ENCODE results near the gene WDR64.

Gene WDR64

GRCh38 chr1:241707442-241707841, 55.4 kb downstream of the WDR64 start:
- Mint-ChIP-seq H3K27me3 (peaks cover 4% of the 10 kb centered on the region), H3K4me3 (no peak overlapping the region)
- intact Hi-C loops (cut with micrococcal nuclease): no loop called here

GRCh38 chr1:241711326-241711725, 59.2 kb downstream of the WDR64 start:
- Mint-ChIP-seq H3K4me1 (ENCODE audit: low read depth) (peaks cover 11% of the 10 kb centered on the region), H3K27me3 (peaks cover 15% of the 10 kb centered on the region), H3K27ac (no peak overlapping the region), H3K4me3 (no peak overlapping the region), H3K9me3 (no peaks in the 10 kb centered on the region), H3K36me3 (ENCODE audit: low read depth) (no peaks in the 10 kb centered on the region)
- intact Hi-C loops (cut with micrococcal nuclease): no loop called here

More at GRCh38 chr1:241707442-241707841, 55.4 kb downstream of the WDR64 start:
- no peaks in the 10 kb centered on the region for H3K4me1 Mint-ChIP-seq (ENCODE audit: low read depth)
- peaks cover 14% of the 10 kb centered on the region for H3K9me3 Mint-ChIP-seq
- H3K27ac Mint-ChIP-seq: no peak overlapping the region
- H3K36me3 Mint-ChIP-seq (ENCODE audit: low read depth): no peaks in the 10 kb centered on the region

GRCh38 chr1:241713316-241713715, 61.2 kb downstream of the WDR64 start:
- Mint-ChIP-seq H3K36me3 (ENCODE audit: low read depth) (no peaks in the 10 kb centered on the region), H3K4me1 (ENCODE audit: low read depth) (peaks cover 11% of the 10 kb centered on the region), H3K27ac (no peak overlapping the region), H3K4me3 (no peak overlapping the region), H3K27me3 (peaks cover 17% of the 10 kb centered on the region), H3K9me3 (no peaks in the 10 kb centered on the region)
- intact Hi-C loops (cut with micrococcal nuclease): no loop called here

GRCh38 chr1:241714321-241715218, 62.5 kb downstream of the WDR64 start:
- H3K9me3 Mint-ChIP-seq: no peaks in the 10 kb centered on the region
- H3K27ac Mint-ChIP-seq: no peak overlapping the region
- no peak overlapping the region for H3K4me3 Mint-ChIP-seq
- intact Hi-C loops (cut with micrococcal nuclease): no loop called here
- no peaks in the 10 kb centered on the region for H3K36me3 Mint-ChIP-seq (ENCODE audit: low read depth)
- peaks cover 11% of the 10 kb centered on the region for H3K4me1 Mint-ChIP-seq (ENCODE audit: low read depth)
- peaks cover 17% of the 10 kb centered on the region for H3K27me3 Mint-ChIP-seq

- intact Hi-C loops (cut with micrococcal nuclease): no loop called here
- Mint-ChIP-seq H3K27me3 (peaks cover 19% of the 10 kb centered on the region), H3K4me1 (ENCODE audit: low read depth) (peaks cover 11% of the 10 kb centered on the region), H3K27ac (no peak overlapping the region), H3K4me3 (no peak overlapping the region), H3K9me3 (no peaks in the 10 kb centered on the region), H3K36me3 (ENCODE audit: low read depth) (no peaks in the 10 kb centered on the region)
Measured at GRCh38 chr1:241715435-241715834, 63.4 kb downstream of the WDR64 start.

GRCh38 chr1:241715956-241716355, 63.9 kb downstream of the WDR64 start:
- no peaks in the 10 kb centered on the region for H3K9me3 Mint-ChIP-seq
- H3K27me3 Mint-ChIP-seq: peaks cover 16% of the 10 kb centered on the region
- H3K36me3 Mint-ChIP-seq (ENCODE audit: low read depth): no peaks in the 10 kb centered on the region
- H3K4me3 Mint-ChIP-seq: no peak overlapping the region
- no peak overlapping the region for H3K27ac Mint-ChIP-seq
- intact Hi-C loops (cut with micrococcal nuclease): no loop called here
- H3K4me1 Mint-ChIP-seq (ENCODE audit: low read depth): peaks cover 11% of the 10 kb centered on the region

- Mint-ChIP-seq H3K4me1 (ENCODE audit: low read depth) (peaks cover 11% of the 10 kb centered on the region), H3K27me3 (peaks cover 19% of the 10 kb centered on the region), H3K4me3 (no peak overlapping the region), H3K36me3 (ENCODE audit: low read depth) (no peaks in the 10 kb centered on the region), H3K9me3 (no peaks in the 10 kb centered on the region), H3K27ac (no peak overlapping the region)
- intact Hi-C loops (cut with micrococcal nuclease): no loop called here
Measured at GRCh38 chr1:241716915-241717656, 65.0 kb downstream of the WDR64 start.

- Mint-ChIP-seq H3K36me3 (ENCODE audit: low read depth) (no peaks in the 10 kb centered on the region), H3K4me1 (ENCODE audit: low read depth) (peaks cover 11% of the 10 kb centered on the region), H3K9me3 (no peaks in the 10 kb centered on the region), H3K27ac (no peak overlapping the region), H3K27me3 (peaks cover 20% of the 10 kb centered on the region), H3K4me3 (no peak overlapping the region)
- intact Hi-C loops (cut with micrococcal nuclease): no loop called here
Measured at GRCh38 chr1:241717975-241718374, 65.9 kb downstream of the WDR64 start.

- H3K4me3 Mint-ChIP-seq: no peak overlapping the region
- no peak overlapping the region for H3K27ac Mint-ChIP-seq
- H3K36me3 Mint-ChIP-seq (ENCODE audit: low read depth): no peaks in the 10 kb centered on the region
- no peaks in the 10 kb centered on the region for H3K9me3 Mint-ChIP-seq
- intact Hi-C loops (cut with micrococcal nuclease): no loop called here
- H3K27me3 Mint-ChIP-seq: peaks cover 16% of the 10 kb centered on the region
- no peaks in the 10 kb centered on the region for H3K4me1 Mint-ChIP-seq (ENCODE audit: low read depth)
Measured at GRCh38 chr1:241721011-241721410, 68.9 kb downstream of the WDR64 start.

- Mint-ChIP-seq H3K9me3 (no peaks in the 10 kb centered on the region), H3K27me3 (peaks cover 21% of the 10 kb centered on the region), H3K4me3 (no peak overlapping the region), H3K4me1 (ENCODE audit: low read depth) (no peaks in the 10 kb centered on the region), H3K36me3 (ENCODE audit: low read depth) (no peaks in the 10 kb centered on the region), H3K27ac (no peak overlapping the region)
- intact Hi-C loops (cut with micrococcal nuclease): no loop called here
Measured at GRCh38 chr1:241722947-241723346, 70.9 kb downstream of the WDR64 start.

- H3K36me3 Mint-ChIP-seq (ENCODE audit: low read depth): no peaks in the 10 kb centered on the region
- intact Hi-C loops (cut with micrococcal nuclease): no loop called here
- H3K4me1 Mint-ChIP-seq (ENCODE audit: low read depth): no peaks in the 10 kb centered on the region
- H3K27ac Mint-ChIP-seq: no peak overlapping the region
- no peaks in the 10 kb centered on the region for H3K9me3 Mint-ChIP-seq
- peaks cover 30% of the 10 kb centered on the region for H3K27me3 Mint-ChIP-seq
- no peak overlapping the region for H3K4me3 Mint-ChIP-seq
Measured at GRCh38 chr1:241724741-241725356, 72.8 kb downstream of the WDR64 start.

- Mint-ChIP-seq H3K4me3 (no peak overlapping the region), H3K27me3 (peaks cover 28% of the 10 kb centered on the region), H3K27ac (no peak overlapping the region), H3K4me1 (ENCODE audit: low read depth) (no peaks in the 10 kb centered on the region), H3K36me3 (ENCODE audit: low read depth) (no peaks in the 10 kb centered on the region), H3K9me3 (no peaks in the 10 kb centered on the region)
- intact Hi-C loops (cut with micrococcal nuclease): no loop called here
Measured at GRCh38 chr1:241730031-241730430, 78.0 kb downstream of the WDR64 start.

GRCh38 chr1:241733899-241734298, 81.8 kb downstream of the WDR64 start:
- no peaks in the 10 kb centered on the region for H3K4me1 Mint-ChIP-seq (ENCODE audit: low read depth)
- no peak overlapping the region for H3K27ac Mint-ChIP-seq
- no peaks in the 10 kb centered on the region for H3K36me3 Mint-ChIP-seq (ENCODE audit: low read depth)
- H3K27me3 Mint-ChIP-seq: peaks cover 31% of the 10 kb centered on the region
- H3K4me3 Mint-ChIP-seq: no peak overlapping the region
- H3K9me3 Mint-ChIP-seq: no peaks in the 10 kb centered on the region
- intact Hi-C loops (cut with micrococcal nuclease): no loop called here

- intact Hi-C loops (cut with micrococcal nuclease): no loop called here
- Mint-ChIP-seq H3K9me3 (no peaks in the 10 kb centered on the region), H3K27me3 (peaks cover 26% of the 10 kb centered on the region), H3K4me3 (no peak overlapping the region), H3K36me3 (ENCODE audit: low read depth) (no peaks in the 10 kb centered on the region), H3K4me1 (ENCODE audit: low read depth) (no peaks in the 10 kb centered on the region), H3K27ac (no peak overlapping the region)
Measured at GRCh38 chr1:241734533-241734932, 82.5 kb downstream of the WDR64 start.
